ENCODE measurements around the gene ARF5.

DNA sequence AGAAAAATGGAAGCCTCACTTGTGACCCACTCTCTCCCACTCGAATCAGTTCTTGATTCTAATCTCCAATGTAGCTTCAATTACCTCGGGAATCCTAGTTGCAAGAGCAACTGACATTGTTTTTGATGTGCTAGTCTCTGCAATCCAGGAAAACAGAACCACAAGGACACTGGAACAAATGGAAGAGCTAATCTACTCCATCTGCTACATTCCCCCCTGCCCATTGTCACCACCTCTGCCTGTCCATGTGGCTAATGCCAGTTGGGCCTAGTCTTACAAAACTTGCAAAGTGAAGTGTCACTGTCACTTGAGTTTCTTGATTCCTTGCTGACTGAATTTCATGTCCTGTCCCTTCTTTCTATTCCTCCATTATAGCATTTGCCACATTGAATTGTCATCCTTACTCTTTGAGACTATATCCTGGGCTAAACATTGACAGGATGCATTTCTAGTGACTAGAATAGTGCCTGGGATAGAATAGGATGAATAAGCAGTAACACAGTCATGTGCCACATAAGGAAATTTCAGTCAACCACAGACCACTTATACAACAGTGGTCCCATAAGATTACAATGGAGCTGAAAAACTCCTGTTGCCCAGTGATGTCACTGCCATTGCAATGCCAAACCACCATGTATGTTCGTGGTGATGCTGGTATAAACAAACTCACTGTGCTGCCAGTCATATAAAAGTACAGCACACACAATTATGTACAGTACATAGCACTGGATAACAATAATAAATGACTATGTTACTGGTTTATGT, 16.3 kb upstream of the ARF5 start:
- TF ChIP-seq, protein P1, sequence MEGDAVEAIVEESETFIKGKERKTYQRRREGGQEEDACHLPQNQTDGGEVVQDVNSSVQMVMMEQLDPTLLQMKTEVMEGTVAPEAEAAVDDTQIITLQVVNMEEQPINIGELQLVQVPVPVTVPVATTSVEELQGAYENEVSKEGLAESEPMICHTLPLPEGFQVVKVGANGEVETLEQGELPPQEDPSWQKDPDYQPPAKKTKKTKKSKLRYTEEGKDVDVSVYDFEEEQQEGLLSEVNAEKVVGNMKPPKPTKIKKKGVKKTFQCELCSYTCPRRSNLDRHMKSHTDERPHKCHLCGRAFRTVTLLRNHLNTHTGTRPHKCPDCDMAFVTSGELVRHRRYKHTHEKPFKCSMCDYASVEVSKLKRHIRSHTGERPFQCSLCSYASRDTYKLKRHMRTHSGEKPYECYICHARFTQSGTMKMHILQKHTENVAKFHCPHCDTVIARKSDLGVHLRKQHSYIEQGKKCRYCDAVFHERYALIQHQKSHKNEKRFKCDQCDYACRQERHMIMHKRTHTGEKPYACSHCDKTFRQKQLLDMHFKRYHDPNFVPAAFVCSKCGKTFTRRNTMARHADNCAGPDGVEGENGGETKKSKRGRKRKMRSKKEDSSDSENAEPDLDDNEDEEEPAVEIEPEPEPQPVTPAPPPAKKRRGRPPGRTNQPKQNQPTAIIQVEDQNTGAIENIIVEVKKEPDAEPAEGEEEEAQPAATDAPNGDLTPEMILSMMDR (IDR thresholded peaks at IDR 0.05) = no peak
- no peak for TF ChIP-seq POLR2A (IDR thresholded peaks at IDR 0.05)
- no peak for TF ChIP-seq POLR2AphosphoS5 (IDR thresholded peaks at IDR 0.05)
